ENCODE data around the gene LRRC58. TPM values are rescaled to one million over a fixed set of nuclear protein-coding genes. Genes with fewer than 3 reads are reported as not detected.

The LRRC58 gene
- total RNA-seq, 1 donor from 2014 or later: 29.4 TPM

- peaks cover 61% of the 10 kb centered on the region for H3K27me3 Mint-ChIP-seq
- H3K9me3 Mint-ChIP-seq: no peaks in the 10 kb centered on the region
- H3K36me3 Mint-ChIP-seq (ENCODE audit: low read depth): no peaks in the 10 kb centered on the region
- H3K4me1 Mint-ChIP-seq: no peaks in the 10 kb centered on the region
- H3K4me3 Mint-ChIP-seq: no peak overlapping the region
- DNase-seq: no peak
- H3K27ac Mint-ChIP-seq: no peak overlapping the region
- intact Hi-C loops (cut with micrococcal nuclease): no loop called here
Observed at GRCh38 chr3:120281261-120281660, 67.9 kb downstream of the LRRC58 start.

GRCh38 chr3:120280566-120280965 is 68.6 kb downstream of the LRRC58 start:
- DNase-seq: no peak
- no peak overlapping the region for H3K4me3 Mint-ChIP-seq
- H3K9me3 Mint-ChIP-seq: no peaks in the 10 kb centered on the region
- H3K36me3 Mint-ChIP-seq (ENCODE audit: low read depth): no peaks in the 10 kb centered on the region
- intact Hi-C loops (cut with micrococcal nuclease): no loop called here
- no peaks in the 10 kb centered on the region for H3K4me1 Mint-ChIP-seq
- H3K27ac Mint-ChIP-seq: no peak overlapping the region
- peaks cover 55% of the 10 kb centered on the region for H3K27me3 Mint-ChIP-seq

GRCh38 chr3:120280026-120280425 is 69.1 kb downstream of the LRRC58 start:
- DNase-seq: no peak
- Mint-ChIP-seq H3K4me3 (no peak overlapping the region), H3K27me3 (peaks cover 54% of the 10 kb centered on the region), H3K4me1 (no peaks in the 10 kb centered on the region), H3K36me3 (ENCODE audit: low read depth) (no peaks in the 10 kb centered on the region), H3K27ac (no peak overlapping the region), H3K9me3 (no peaks in the 10 kb centered on the region)
- intact Hi-C loops (cut with micrococcal nuclease): no loop called here

DNA sequence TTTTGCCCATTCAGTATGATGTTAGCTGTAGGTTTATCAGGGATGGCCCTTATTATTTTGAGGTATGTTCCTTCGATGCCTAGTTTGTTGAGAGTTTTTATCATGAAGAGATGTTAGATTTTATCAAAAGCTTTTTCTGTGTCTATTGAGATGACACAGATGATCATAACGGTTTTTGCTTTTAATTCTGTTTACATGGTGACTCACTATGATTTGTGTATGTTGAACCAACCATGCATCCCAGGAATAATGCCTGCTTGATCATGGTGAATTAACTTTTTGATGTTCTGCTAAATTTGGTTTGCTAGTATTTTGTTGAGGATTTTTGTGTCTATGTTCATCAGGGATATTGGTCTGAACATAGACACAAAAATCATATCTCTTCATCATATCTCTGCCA is 72.4 kb downstream of the LRRC58 start:
- intact Hi-C loops (cut with micrococcal nuclease): no loop called here
- Mint-ChIP-seq H3K36me3 (ENCODE audit: low read depth) (no peaks in the 10 kb centered on the region), H3K27ac (no peak overlapping the region), H3K4me3 (no peak overlapping the region), H3K9me3 (no peaks in the 10 kb centered on the region), H3K4me1 (no peaks in the 10 kb centered on the region), H3K27me3 (peaks cover 32% of the 10 kb centered on the region)
- DNase-seq: no peak

GRCh38 chr3:120275618-120276017 is 73.5 kb downstream of the LRRC58 start:
- intact Hi-C loops (cut with micrococcal nuclease): no loop called here
- Mint-ChIP-seq H3K4me3 (no peak overlapping the region), H3K36me3 (ENCODE audit: low read depth) (no peaks in the 10 kb centered on the region), H3K27ac (no peak overlapping the region), H3K27me3 (peaks cover 27% of the 10 kb centered on the region), H3K4me1 (no peaks in the 10 kb centered on the region), H3K9me3 (no peaks in the 10 kb centered on the region)
- no peak for DNase-seq

- no peak for DNase-seq
- Mint-ChIP-seq H3K9me3 (no peaks in the 10 kb centered on the region), H3K4me3 (no peak overlapping the region), H3K4me1 (no peaks in the 10 kb centered on the region), H3K36me3 (ENCODE audit: low read depth) (no peaks in the 10 kb centered on the region), H3K27ac (no peak overlapping the region), H3K27me3 (peaks cover 30% of the 10 kb centered on the region)
- intact Hi-C loops (cut with micrococcal nuclease): no loop called here
Observed at GRCh38 chr3:120274739-120275167, 74.4 kb downstream of the LRRC58 start.

Other genes starting within 250 kb of the LRRC58 start
- 0.12 TPM in 1 of 2 replicates, not detected in the other for gene GPR156, start 64.1 kb downstream of the LRRC58 start, total RNA-seq
- gene FSTL1, start 101.6 kb upstream of the LRRC58 start, total RNA-seq: 0.12 and 0.26 TPM in 2 replicates
- gene NDUFB4, start 247.0 kb upstream of the LRRC58 start, total RNA-seq: 116 and 123 TPM in 2 replicates